C4-2B (cell line): ENCODE measurements around the gene KAT7.

Experiments
- ZFX ChIP-seq: fragments of 450-650 bp; IDR thresholded peaks from 2 replicates; pipeline ENCODE4 v1.6.1; 2017
- TF ChIP-seq, protein P1 (sequence below): fragments of 450-650 bp; conservative IDR thresholded peaks from 2 replicates; pipeline ENCODE4 v1.5.1; 2017; ENCODE audit warnings: mild to moderate bottlenecking

DNA sequence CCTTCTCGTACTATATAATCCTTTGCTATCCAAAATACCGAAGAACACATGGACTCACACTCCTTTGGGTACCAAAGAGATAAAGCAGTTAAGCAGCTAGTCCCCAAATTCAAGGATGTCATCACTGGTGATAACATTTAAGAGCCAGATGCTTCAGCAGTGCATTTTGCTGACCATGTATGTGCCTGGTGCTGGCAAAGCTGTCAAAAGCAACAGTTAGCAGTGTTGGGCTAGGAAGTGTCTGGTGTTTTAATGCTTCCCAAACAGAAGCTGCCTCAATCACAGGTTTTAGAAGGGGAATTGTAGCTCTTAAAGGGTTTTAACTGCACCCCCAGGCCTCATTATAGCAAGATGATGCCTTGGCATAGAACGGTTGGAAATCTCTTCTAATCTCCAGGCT lies 29.3 kb upstream of the KAT7 start:
- TF ChIP-seq, protein P1, sequence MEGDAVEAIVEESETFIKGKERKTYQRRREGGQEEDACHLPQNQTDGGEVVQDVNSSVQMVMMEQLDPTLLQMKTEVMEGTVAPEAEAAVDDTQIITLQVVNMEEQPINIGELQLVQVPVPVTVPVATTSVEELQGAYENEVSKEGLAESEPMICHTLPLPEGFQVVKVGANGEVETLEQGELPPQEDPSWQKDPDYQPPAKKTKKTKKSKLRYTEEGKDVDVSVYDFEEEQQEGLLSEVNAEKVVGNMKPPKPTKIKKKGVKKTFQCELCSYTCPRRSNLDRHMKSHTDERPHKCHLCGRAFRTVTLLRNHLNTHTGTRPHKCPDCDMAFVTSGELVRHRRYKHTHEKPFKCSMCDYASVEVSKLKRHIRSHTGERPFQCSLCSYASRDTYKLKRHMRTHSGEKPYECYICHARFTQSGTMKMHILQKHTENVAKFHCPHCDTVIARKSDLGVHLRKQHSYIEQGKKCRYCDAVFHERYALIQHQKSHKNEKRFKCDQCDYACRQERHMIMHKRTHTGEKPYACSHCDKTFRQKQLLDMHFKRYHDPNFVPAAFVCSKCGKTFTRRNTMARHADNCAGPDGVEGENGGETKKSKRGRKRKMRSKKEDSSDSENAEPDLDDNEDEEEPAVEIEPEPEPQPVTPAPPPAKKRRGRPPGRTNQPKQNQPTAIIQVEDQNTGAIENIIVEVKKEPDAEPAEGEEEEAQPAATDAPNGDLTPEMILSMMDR: no peak
- TF ChIP-seq ZFX: no peak
